Adipocyte (in vitro differentiated cells): Measurements from ENCODE around the gene DNM1.

Source experiments
- DNase-seq: peaks from one replicate; pipeline ENCODE4 v3.0.0-alpha.2; 2015; ENCODE audit warnings: low read depth
- H3K27me3 ChIP-seq: replicated peaks from 2 replicates; pipeline ENCODE4 v1.7.0; 2013; ENCODE audit warnings: mild to moderate bottlenecking, low read length, moderate library complexity; ENCODE audit not compliant: control insufficient read depth, insufficient read depth
- H3K36me3 ChIP-seq: 2 replicates; pipeline ENCODE4 v1.7.0; 2013; ENCODE audit warnings: low read length, mild to moderate bottlenecking, moderate library complexity; ENCODE audit not compliant: control insufficient read depth, insufficient read depth, severe bottlenecking
- H3K4me1 ChIP-seq: 2 replicates; pipeline ENCODE4 v1.7.0; 2013; ENCODE audit warnings: mild to moderate bottlenecking, low read length, moderate library complexity; ENCODE audit not compliant: control insufficient read depth, insufficient read depth
- H3K4me3 ChIP-seq: 2 replicates; pipeline ENCODE4 v1.7.0; 2013; ENCODE audit warnings: mild to moderate bottlenecking, low read length, moderate library complexity
- H3K9ac ChIP-seq: 2 replicates; pipeline ENCODE4 v1.7.0; 2013; ENCODE audit warnings: mild to moderate bottlenecking, low read length, moderate library complexity
- H3K9me3 ChIP-seq: 2 replicates; pipeline ENCODE4 v1.7.0; 2013; ENCODE audit warnings: mild to moderate bottlenecking, low read length, moderate library complexity; ENCODE audit not compliant: control insufficient read depth

Gene DNM1

DNA sequence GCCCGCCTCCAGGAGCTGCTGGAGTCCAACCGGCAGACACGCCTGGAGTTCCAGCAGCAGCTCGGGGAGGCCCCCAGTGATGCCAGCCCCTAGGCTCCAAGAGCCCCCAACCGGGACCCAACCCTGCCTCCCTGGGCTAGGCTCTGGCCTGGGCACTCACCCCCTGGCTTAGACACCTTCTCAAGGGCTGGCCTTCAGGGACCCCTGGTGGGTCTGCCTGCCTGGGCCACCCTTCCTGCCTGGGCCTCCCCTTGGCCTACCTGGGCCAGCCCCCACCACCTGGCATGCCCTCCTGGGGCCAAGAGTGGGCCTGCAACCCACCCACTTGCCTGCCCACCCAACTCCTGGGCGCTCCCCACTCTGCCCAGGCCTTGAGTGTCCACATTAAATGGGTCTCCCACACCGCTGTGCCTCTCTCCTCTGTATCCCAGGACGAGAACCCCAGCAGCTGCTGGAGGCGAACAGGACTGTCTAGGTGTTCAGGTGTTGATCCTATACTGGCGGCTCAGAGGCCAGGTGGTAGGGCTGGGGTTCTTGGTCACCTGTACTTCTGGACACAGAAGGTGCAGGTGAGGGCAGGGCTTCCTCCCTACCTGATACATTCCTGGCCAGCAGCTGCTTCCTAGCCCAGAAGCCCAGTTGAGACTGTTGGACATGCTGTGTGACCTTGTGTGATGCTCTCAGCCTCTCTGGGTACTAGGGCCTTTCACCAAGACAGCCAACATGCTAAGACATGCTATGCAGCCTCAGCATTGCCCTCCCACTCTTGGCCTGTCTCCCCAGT is 39.5 kb upstream of the DNM1 start:
- Histone ChIP-seq H3K9me3 (no peaks in the 10 kb centered on the region), H3K27me3 (no peaks in the 10 kb centered on the region), H3K4me1 (peaks cover 31% of the 10 kb centered on the region), H3K4me3 (no peak overlapping the region), H3K36me3 (peaks cover 46% of the 10 kb centered on the region), H3K9ac (no peak overlapping the region)
- DNase-seq, result no peak

DNA sequence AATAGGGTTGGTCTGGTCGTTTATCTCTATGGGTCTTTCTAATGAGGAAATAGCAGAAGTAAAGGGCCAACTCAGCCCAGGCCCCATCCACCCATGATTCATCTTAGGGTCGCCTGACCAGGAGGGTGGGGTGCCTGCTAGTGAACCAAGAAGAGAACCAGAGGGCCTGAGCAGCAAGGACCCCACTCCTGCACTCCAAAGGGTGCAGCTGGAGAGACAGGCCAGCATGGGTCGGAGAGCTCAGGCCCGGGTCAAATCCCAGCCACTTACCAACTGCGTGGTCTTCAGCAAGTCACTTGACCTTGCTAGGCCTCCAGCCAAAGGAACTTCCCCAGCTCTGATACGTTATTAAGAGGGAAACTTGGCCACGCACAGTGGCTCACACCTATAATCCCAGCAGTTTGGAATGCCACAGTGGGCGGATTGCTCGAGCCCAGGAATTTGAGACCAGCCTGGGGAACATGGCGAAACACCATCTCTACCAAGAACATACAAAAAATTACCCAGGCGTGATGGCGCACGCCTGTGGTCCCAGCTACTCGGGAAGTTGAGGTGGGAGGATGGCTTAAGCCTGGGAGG is 38.8 kb upstream of the DNM1 start:
- H3K4me3 ChIP-seq, result no peak overlapping the region
- peaks cover 53% of the 10 kb centered on the region for H3K36me3 ChIP-seq
- H3K9ac ChIP-seq, result no peak overlapping the region
- DNase-seq, result no peak
- peaks cover 30% of the 10 kb centered on the region for H3K4me1 ChIP-seq
- H3K9me3 ChIP-seq, result no peaks in the 10 kb centered on the region
- no peaks in the 10 kb centered on the region for H3K27me3 ChIP-seq

DNA sequence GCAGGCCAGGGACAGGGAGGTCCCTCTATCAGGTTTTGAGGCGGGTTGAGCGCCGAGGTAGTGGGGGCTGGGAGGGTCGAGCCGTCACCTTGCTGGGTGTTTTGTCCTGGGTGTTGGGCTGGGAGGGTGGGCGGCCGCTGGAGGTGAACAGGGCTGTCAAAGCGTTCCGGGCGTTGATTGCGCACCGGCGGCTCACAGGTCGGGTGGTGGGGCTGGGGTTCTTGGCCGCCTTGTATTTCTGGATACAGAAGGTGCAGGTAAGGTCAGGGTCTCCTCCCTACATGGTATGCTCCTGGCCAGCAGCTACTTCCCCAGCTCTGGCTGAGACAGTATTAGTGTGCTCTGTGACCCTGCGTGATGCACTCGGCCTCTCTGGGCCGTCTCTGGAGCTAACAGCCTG is 37.0 kb upstream of the DNM1 start:
- DNase-seq, result no peak

DNA sequence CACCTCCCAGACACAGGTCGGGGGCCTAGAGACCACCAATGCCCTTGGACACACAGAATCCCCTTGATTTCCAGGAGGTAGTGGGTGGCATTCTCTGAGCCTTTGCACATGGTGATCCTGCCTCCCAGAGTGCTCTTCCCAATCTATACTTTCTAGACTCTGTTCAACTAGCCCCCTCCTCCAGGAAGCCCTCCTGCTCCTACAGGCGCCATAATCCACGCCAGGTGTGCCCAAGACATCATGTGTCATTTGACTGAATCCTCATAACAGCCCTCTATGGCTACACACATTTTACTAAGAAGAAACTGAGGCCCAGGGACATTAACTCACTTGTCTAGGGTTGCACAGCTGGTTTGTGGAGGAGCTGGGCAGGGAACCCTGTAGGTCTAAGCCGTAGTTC is 36.0 kb upstream of the DNM1 start:
- H3K9me3 ChIP-seq, result no peaks in the 10 kb centered on the region
- no peaks in the 10 kb centered on the region for H3K27me3 ChIP-seq
- no peak overlapping the region for H3K4me3 ChIP-seq
- H3K4me1 ChIP-seq, result peaks cover 10% of the 10 kb centered on the region
- H3K36me3 ChIP-seq, result peaks cover 69% of the 10 kb centered on the region
- H3K9ac ChIP-seq, result no peak overlapping the region
- DNase-seq, result no peak

More for the DNA sequence above, 37.0 kb upstream of the DNM1 start:
- Histone ChIP-seq H3K36me3 (peaks cover 69% of the 10 kb centered on the region), H3K9me3 (no peaks in the 10 kb centered on the region), H3K27me3 (no peaks in the 10 kb centered on the region), H3K4me1 (peaks cover 20% of the 10 kb centered on the region), H3K9ac (no peak overlapping the region), H3K4me3 (no peak overlapping the region)

DNA sequence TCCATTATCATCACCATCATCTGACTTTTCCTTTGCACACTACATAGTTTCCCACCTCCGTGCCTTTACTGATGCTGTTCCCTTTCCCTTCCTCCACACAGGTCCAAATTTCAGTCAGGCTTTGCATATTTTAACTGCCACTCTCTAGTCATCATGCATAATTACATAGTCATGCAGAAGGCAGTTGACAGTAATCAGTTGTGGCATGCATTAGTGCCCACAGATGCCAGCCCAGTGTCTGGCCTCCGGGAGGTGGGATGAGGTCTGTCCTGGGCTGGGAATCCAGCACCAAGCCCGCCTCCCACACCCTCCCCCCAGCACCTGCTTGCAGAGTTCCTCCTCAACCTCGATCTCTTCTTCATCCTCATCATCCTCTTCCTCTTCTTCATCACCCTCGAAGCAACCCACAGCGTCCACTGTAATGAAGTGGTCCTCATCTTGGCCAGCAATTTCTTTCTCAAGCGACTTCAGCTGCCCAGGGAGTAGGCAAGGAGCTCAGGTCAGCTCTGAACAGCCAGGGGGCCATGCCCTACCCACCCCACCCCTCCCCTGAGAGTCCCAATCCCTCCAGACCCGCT is 34.4 kb upstream of the DNM1 start:
- Histone ChIP-seq H3K36me3 (peaks cover 66% of the 10 kb centered on the region), H3K9ac (no peak overlapping the region), H3K27me3 (no peaks in the 10 kb centered on the region), H3K9me3 (no peaks in the 10 kb centered on the region), H3K4me1 (peaks cover 4% of the 10 kb centered on the region), H3K4me3 (no peak overlapping the region)
- no peak for DNase-seq

DNA sequence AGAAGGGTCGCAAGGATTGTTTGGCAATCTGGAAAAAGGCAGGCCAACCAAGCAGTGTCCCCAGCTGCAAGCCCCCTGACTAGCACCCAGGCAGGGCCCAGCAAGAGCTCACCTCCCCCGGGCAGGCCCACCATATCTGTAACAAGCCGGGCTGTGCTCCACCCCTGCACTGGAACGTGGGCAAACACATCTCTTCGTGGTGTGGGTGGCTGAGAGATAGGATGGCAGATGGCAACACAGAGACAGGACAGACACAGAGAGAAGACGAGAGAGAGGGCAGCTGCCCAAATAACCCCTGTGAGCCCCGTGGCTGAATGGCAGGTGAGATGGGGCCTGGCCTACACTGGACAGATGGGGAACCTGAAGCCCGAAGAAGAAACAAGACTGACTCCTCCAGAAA is 33.7 kb upstream of the DNM1 start:
- H3K27me3 ChIP-seq, result no peaks in the 10 kb centered on the region
- peaks cover 2% of the 10 kb centered on the region for H3K4me1 ChIP-seq
- no peak overlapping the region for H3K9ac ChIP-seq
- peaks cover 64% of the 10 kb centered on the region for H3K36me3 ChIP-seq
- no peak for DNase-seq
- H3K9me3 ChIP-seq, result no peaks in the 10 kb centered on the region
- no peak overlapping the region for H3K4me3 ChIP-seq

DNA sequence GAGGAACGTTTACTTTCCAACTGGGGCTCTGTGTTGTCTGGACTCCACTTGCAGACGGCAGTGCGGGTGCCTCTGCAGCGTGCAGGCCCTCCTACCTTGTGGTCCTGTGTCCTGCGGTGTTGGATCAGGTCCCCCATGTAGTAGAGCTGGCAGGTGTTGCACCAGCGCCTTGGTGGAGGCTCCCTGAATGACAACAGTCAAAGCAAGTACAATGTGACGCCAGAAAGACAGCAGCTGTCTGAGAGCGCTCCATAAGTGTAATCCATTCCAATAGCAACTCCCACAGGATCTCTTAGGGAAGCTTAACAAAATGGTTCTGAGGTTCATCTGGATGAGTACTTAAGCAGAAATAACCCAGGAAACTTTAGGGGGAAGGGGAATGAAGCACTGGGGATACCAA is 33.3 kb upstream of the DNM1 start:
- peaks cover 64% of the 10 kb centered on the region for H3K36me3 ChIP-seq
- DNase-seq, result no peak
- H3K4me1 ChIP-seq, result no peaks in the 10 kb centered on the region
- H3K9ac ChIP-seq, result no peak overlapping the region
- H3K27me3 ChIP-seq, result no peaks in the 10 kb centered on the region
- no peaks in the 10 kb centered on the region for H3K9me3 ChIP-seq
- no peak overlapping the region for H3K4me3 ChIP-seq

DNA sequence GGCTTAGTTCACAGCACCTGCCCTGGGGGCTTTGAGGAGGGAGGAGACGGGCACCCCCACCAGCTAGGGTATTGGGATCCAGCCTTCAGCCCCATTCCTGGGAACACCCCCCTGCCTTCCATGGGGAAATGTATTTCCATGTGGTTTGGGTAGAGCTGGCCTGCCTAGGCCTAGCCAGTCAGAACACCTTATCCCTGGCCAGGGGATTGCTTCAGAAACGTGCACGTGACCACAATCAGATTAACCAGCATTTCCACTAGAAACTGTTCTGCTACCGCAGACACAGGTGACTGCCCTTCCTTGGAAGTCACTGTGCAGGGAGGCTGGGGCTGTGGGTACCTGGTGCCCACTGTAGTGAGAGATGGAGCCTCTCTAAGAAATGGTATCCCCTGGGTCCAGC is 29.1 kb upstream of the DNM1 start:
- Histone ChIP-seq H3K9ac (no peak overlapping the region), H3K36me3 (peaks cover 73% of the 10 kb centered on the region), H3K4me3 (no peak overlapping the region), H3K27me3 (no peaks in the 10 kb centered on the region), H3K4me1 (no peaks in the 10 kb centered on the region), H3K9me3 (no peaks in the 10 kb centered on the region)
- DNase-seq, result no peak

DNA sequence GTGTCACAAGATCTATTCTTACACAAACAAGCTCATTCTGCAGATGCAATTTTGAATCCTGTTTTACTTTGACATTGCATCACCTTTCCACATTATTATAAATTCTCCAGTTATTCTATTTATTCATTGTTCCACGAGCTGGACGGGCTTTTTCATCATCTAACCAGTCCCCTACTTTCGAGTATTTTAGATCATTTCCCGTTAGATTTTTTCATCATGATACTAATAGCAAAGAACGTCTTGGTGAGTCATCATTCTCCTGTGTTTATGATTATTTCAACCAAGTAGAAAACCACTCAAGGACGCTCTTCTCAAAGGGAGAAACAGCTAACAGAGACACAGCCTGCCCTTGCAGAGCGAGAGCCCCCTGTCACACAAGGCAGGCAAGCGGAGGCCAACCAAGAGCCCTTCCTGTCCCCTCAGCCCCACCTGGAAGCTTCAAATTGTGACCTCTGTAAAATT is 28.0 kb upstream of the DNM1 start:
- Histone ChIP-seq H3K4me1 (no peaks in the 10 kb centered on the region), H3K9ac (no peak overlapping the region), H3K36me3 (peaks cover 72% of the 10 kb centered on the region), H3K4me3 (no peak overlapping the region), H3K27me3 (no peaks in the 10 kb centered on the region), H3K9me3 (no peaks in the 10 kb centered on the region)
- peak; percentile 75 for DNase-seq

DNA sequence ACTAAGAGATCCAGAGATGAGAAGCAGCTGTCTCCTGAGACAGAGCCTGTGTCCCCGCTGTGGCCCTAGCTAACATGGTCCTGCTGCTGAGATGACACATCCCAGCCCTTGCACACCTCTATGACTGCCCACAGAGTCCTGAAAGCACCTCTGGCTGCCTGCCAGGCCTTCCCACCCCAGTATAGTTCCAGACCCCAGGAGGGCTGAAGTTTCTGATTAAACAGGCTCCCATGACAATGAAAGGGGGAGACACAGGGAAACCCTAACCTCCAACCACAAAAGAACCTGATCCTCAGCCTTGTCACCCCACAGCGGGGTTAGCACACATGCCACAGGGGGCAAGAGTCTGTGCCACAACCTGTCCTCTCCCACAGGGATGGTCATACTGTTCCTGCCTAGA is 27.5 kb upstream of the DNM1 start:
- Histone ChIP-seq H3K27me3 (no peaks in the 10 kb centered on the region), H3K9ac (no peak overlapping the region), H3K4me1 (no peaks in the 10 kb centered on the region), H3K4me3 (no peak overlapping the region), H3K9me3 (no peaks in the 10 kb centered on the region), H3K36me3 (peaks cover 73% of the 10 kb centered on the region)
- no peak for DNase-seq

DNA sequence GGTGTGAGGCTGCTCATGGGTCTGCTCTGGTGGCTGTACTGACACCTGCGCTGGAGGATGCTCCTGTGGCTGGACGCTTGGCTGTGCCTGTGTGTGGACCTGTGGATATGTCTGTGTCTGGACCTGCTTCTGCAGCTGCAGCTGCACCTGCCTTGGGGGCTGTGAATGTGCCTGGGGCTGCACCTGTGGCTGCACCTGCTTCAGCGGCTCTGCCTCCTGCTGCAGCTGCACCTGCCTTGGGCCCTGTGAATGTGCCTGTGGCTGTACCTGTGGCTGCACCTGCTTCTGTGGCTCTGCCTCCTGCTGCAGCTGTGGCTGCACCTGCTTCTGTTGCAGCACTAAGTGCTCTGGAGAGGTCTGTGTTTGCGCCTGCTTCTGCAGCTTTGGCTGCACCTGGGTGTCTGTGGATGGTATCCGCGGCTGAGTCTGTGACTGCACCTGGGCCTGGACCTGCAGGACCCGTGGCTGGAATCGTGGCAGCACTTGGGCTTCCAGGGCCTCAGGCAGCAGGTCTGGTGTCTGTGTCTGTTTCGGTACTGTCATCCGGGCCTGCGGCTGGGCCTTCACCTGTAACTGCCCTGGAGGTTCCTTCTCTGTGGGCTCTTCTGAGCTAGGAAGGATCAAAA is 24.3 kb upstream of the DNM1 start:
- no peaks in the 10 kb centered on the region for H3K4me1 ChIP-seq
- H3K9me3 ChIP-seq, result no peaks in the 10 kb centered on the region
- H3K4me3 ChIP-seq, result no peak overlapping the region
- no peak for DNase-seq
- peaks cover 81% of the 10 kb centered on the region for H3K36me3 ChIP-seq
- no peak overlapping the region for H3K9ac ChIP-seq
- H3K27me3 ChIP-seq, result no peaks in the 10 kb centered on the region
